ENCODE data around the gene BOLA1.
"Not testable (repeated sequence)": the region's sequence is repeated elsewhere in the genome, so short reads cannot be mapped to it uniquely, and the experiment has no call there.

DNA sequence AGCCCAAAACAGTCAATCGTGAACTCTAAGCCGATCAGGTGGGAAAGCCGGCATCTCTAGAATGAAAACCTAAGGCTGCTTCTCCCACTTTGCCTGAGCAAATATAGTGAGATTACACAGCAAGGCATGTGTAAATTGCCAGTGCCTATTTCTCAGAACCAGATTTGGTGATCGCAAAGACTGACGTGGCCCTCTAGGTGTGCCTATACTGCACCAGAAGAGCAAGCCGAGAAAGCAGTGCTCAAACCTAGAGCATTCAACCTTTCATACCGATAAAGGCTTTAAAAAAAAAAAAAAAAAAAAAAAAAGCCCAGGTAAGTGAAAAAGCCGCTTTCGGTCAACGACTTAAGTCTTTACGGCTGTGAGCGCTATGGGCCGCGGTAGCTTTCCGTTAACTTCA is 39.1 kb upstream of the BOLA1 start:
- not testable (repeated sequence) for TF ChIP-seq CTCF, POLR2A (IDR thresholded peaks at IDR 0.05)

Measured in thyroid gland (tissue), 4 donors.